Measurements from ENCODE around the gene GAS2.

Gene GAS2

DNA sequence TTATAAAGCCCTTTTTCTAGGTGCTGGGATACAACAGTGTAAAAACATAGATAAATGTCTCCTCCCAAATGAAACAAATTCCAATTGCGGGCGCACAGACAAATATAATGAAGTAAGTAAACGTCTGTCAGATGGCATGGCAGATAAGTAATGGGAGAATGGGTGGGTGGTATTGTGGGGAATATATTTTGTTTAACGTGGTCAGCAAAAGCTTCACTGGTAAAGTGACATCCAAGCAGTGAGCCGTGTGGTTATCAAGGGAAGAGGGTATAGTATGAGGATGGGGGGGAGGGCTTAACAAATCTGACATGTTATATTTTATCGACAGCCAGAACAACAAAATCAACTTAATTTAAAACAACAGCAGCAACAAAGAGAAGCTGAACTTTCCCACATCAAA is 162.0 kb downstream of the GAS2 start:
- H3K4me3 ChIP-seq: peak overlapping the region; percentile 89
- intact Hi-C loops (cut with DNase I; ENCODE audit: low total_unique reads): no loop called here
- H3K27ac ChIP-seq: no peak overlapping the region
- peaks cover 0 to 18% (median 0%) of the 10 kb centered on the region in 4 donors for H3K4me1 ChIP-seq
- H3K9me3 ChIP-seq: no peaks in the 10 kb centered on the region
- H3K27me3 ChIP-seq: no peaks in the 10 kb centered on the region
- DNase-seq: no peak
- TF ChIP-seq CTCF (IDR thresholded peaks at IDR 0.05): no peak
- peaks cover 19 to 35% (median 30%) of the 10 kb centered on the region in 3 donors for H3K36me3 ChIP-seq

DNA sequence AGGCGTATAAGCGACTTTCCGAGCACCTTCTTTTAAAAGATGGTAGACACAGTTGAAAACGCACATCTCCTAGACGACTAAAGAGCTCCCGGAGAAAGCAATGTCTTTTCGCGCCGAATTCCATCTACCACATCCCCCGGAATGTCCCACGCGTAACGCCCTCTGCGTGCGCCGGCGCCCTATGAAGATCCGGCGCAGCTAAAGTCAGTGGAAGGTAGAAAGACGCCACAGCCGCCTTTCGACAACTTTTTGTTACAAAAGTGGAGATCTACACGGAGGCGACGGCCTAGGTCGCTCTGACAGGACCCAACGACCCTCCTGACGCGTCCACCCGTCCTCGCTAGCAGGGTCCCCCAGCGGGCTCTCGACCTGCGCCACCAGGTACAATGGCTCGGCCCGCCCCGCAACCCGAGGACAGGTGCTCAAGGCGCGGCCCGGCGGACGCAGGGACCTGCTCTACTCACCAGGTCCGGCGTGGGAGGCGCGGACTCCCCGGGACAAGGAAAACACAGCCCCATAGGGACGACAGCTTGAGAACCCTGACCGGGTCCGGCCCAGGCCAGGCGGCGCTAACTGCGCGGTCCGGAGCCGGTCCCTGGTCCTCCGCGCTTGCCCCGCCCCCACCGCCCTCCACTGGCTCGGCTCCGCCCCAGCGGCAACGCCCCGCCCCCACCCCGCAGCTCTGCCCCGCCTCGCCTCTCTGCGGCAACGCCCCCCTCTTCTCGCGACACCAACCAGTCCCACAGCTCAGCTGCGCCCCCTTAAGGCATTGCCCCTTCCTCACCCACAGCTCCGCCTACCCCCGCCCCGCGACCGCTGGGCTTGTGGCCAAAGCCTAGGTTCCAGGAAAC is 163.0 kb downstream of the GAS2 start, which contains the start of gene SVIP:
SVIP (minus strand) TSS at position 571 of the 851 bp plus-strand sequence; CDS start at position 518, 53 bp downstream.
- Histone ChIP-seq H3K9me3 (no peaks in the 10 kb centered on the region), H3K36me3 (peaks cover 11 to 25% (median 21%) of the 10 kb centered on the region in 3 donors), H3K4me1 (peaks cover 0 to 18% (median 0%) of the 10 kb centered on the region in 4 donors), H3K4me3 (peak within 1 kb of the TSS; percentile 89), H3K27ac (peak within 1 kb of the TSS; percentile 83 to 87), H3K27me3 (no peaks in the 10 kb centered on the region)
- intact Hi-C loops (cut with DNase I; ENCODE audit: low total_unique reads): no loop called here
- TF ChIP-seq CTCF (IDR thresholded peaks at IDR 0.05): peak; percentile 46 to 60
- peak; percentile 92 to 95 for DNase-seq

GRCh38 chr11:22830082-22830414 is 163.6 kb downstream of the GAS2 start:
- Histone ChIP-seq H3K4me1 (peaks cover 0 to 18% (median 0%) of the 10 kb centered on the region in 4 donors), H3K36me3 (peaks cover 6 to 19% (median 15%) of the 10 kb centered on the region in 3 donors), H3K9me3 (no peaks in the 10 kb centered on the region), H3K4me3 (peak overlapping the region; percentile 89), H3K27ac (peak overlapping the region in 1 of 2 donors; percentile 17), H3K27me3 (no peaks in the 10 kb centered on the region)
- intact Hi-C loops (cut with DNase I; ENCODE audit: low total_unique reads): no loop called here
- DNase-seq: no peak
- no peak for TF ChIP-seq CTCF (IDR thresholded peaks at IDR 0.05)

DNA sequence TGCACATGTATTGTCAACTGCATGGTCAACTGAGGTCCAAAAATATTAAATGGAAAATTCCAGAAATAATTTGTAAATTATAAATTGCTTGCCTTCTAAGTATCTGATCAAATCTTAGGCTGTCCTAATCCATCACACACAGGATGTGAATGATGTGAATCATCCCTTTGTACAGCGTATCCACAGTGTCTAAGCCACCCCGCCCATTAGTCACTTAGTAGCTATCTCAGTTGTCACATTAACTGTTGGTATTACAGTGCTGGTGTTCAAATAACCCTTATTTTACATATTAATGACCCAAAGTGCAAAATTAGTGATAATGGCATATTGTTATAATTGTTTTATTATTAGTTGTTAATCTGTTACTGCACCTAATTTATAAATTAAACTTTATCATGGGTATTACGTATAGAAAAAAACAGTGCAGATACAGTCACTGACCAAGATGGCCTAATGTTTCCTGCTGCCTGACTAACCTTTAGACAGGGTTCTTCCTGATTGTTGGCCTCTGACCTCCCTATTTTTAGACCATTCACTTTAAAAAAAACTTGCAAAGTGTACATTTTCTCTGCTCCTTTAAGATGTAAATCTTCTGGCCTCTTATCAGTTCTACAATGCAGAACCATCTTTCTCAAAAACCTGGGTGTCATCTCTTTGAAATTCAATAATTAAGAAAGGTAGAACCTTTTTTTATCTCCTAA is 166.1 kb downstream of the GAS2 start:
- intact Hi-C loops (cut with DNase I; ENCODE audit: low total_unique reads): no loop called here
- Histone ChIP-seq H3K36me3 (no peaks in the 10 kb centered on the region), H3K27me3 (no peaks in the 10 kb centered on the region), H3K9me3 (no peaks in the 10 kb centered on the region), H3K27ac (no peak overlapping the region), H3K4me1 (peaks cover 0 to 16% (median 0%) of the 10 kb centered on the region in 4 donors), H3K4me3 (no peak overlapping the region)
- no peak for DNase-seq
- TF ChIP-seq CTCF (IDR thresholded peaks at IDR 0.05): no peak

DNA sequence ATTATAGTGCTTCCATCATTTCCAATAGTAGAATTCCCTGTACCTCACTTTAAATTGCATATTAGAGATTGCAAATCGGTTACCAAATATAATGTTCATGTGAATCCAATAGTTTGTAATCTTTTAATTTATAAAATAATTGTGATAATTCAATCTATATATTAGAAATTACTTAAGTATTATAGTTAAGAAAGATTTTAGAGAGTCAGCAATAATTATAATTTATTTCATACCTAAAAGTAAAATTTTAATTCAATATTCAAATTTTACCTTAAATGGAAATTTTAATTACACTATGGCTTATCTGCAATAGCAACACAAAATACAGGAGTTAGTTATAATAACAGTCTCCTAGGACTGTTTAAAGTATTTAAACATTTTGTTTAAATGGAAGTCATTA is 180.3 kb downstream of the GAS2 start:
- no peak for TF ChIP-seq CTCF (IDR thresholded peaks at IDR 0.05)
- Histone ChIP-seq H3K36me3 (no peaks in the 10 kb centered on the region), H3K4me1 (no peaks in the 10 kb centered on the region), H3K9me3 (no peaks in the 10 kb centered on the region), H3K4me3 (no peak overlapping the region), H3K27ac (no peak overlapping the region), H3K27me3 (no peaks in the 10 kb centered on the region)
- intact Hi-C loops (cut with DNase I; ENCODE audit: low total_unique reads): no loop called here
- no peak for DNase-seq

All from tibial artery (tissue), 4 donors.